MG63 (cell line): ENCODE data around the gene STIM1. TPM values are rescaled to one million over a fixed set of nuclear protein-coding genes. Genes with fewer than 3 reads are reported as not detected.

ENCODE experiments used
- DNase-seq: peaks from one replicate; pipeline ENCODE4 v3.0.0-alpha.2; 2020
- H3K27me3 ChIP-seq: fragments of 250-450 bp; sonication (Bioruptor Pico); 2 replicates; pipeline ENCODE4 v1.5.1; 2020; ENCODE audit warnings: mild to moderate bottlenecking, moderate library complexity
- H3K36me3 ChIP-seq: fragments of 250-450 bp; sonication (Bioruptor Pico); 2 replicates; pipeline ENCODE4 v1.5.1; 2020; ENCODE audit warnings: mild to moderate bottlenecking, moderate library complexity
- H3K4me3 ChIP-seq: fragments of 250-450 bp; sonication (Bioruptor Pico); 2 replicates; pipeline ENCODE4 v1.5.1; 2020; ENCODE audit warnings: mild to moderate bottlenecking, moderate library complexity
- H3K9me3 ChIP-seq: fragments of 250-450 bp; sonication (Bioruptor Pico); 2 replicates; pipeline ENCODE4 v1.5.1; 2020; ENCODE audit warnings: mild to moderate bottlenecking, moderate library complexity
- total RNA-seq: library from RNA; depleted of rRNA; stranded (reverse); fragments of >200 nt; shearing (Covaris generic); gene quantifications from 2 replicates; pipeline ENCODE4 v1.2.3, GENCODE V29; 2014; ENCODE audit warnings: low replicate concordance

Gene STIM1
- total RNA-seq, 1 experiment from 2014 or later = 13.4 TPM

GRCh38 chr11:4065086-4065485, 209.6 kb downstream of the STIM1 start:
- Histone ChIP-seq H3K9me3 (no peaks in the 10 kb centered on the region), H3K4me3 (no peak overlapping the region), H3K27me3 (no peaks in the 10 kb centered on the region), H3K36me3 (no peaks in the 10 kb centered on the region)
- no peak for DNase-seq

- Histone ChIP-seq H3K36me3 (no peaks in the 10 kb centered on the region), H3K4me3 (no peak overlapping the region), H3K27me3 (no peaks in the 10 kb centered on the region), H3K9me3 (no peaks in the 10 kb centered on the region)
- no peak for DNase-seq
These were observed 210.3 kb downstream of the STIM1 start for GRCh38 chr11:4065601-4066377.

- H3K4me3 ChIP-seq = no peak overlapping the region
- H3K27me3 ChIP-seq = no peaks in the 10 kb centered on the region
- DNase-seq = no peak
- no peaks in the 10 kb centered on the region for H3K36me3 ChIP-seq
- no peaks in the 10 kb centered on the region for H3K9me3 ChIP-seq
These were observed 211.4 kb downstream of the STIM1 start for GRCh38 chr11:4066910-4067309.

GRCh38 chr11:4068962-4069361, 213.5 kb downstream of the STIM1 start:
- Histone ChIP-seq H3K27me3 (no peaks in the 10 kb centered on the region), H3K36me3 (no peaks in the 10 kb centered on the region), H3K9me3 (no peaks in the 10 kb centered on the region), H3K4me3 (no peak overlapping the region)
- no peak for DNase-seq

GRCh38 chr11:4071325-4071724, 215.9 kb downstream of the STIM1 start:
- Histone ChIP-seq H3K9me3 (no peaks in the 10 kb centered on the region), H3K4me3 (no peak overlapping the region), H3K27me3 (no peaks in the 10 kb centered on the region), H3K36me3 (no peaks in the 10 kb centered on the region)
- DNase-seq = no peak

- Histone ChIP-seq H3K4me3 (no peak overlapping the region), H3K9me3 (no peaks in the 10 kb centered on the region), H3K36me3 (no peaks in the 10 kb centered on the region), H3K27me3 (no peaks in the 10 kb centered on the region)
- no peak for DNase-seq
These were observed 216.4 kb downstream of the STIM1 start for GRCh38 chr11:4071914-4072313.

- no peak overlapping the region for H3K4me3 ChIP-seq
- no peaks in the 10 kb centered on the region for H3K9me3 ChIP-seq
- no peaks in the 10 kb centered on the region for H3K36me3 ChIP-seq
- DNase-seq = peak; percentile 4
- H3K27me3 ChIP-seq = no peaks in the 10 kb centered on the region
These were observed 217.3 kb downstream of the STIM1 start for GRCh38 chr11:4072668-4073285.

- Histone ChIP-seq H3K4me3 (no peak overlapping the region), H3K36me3 (no peaks in the 10 kb centered on the region), H3K27me3 (no peaks in the 10 kb centered on the region), H3K9me3 (no peaks in the 10 kb centered on the region)
- no peak for DNase-seq
These were observed 218.8 kb downstream of the STIM1 start for GRCh38 chr11:4074266-4074665.

- H3K36me3 ChIP-seq = no peaks in the 10 kb centered on the region
- no peaks in the 10 kb centered on the region for H3K9me3 ChIP-seq
- DNase-seq = no peak
- H3K4me3 ChIP-seq = no peak overlapping the region
- H3K27me3 ChIP-seq = no peaks in the 10 kb centered on the region
These were observed 221.3 kb downstream of the STIM1 start for GRCh38 chr11:4076774-4077173.

GRCh38 chr11:4083198-4083597, 227.7 kb downstream of the STIM1 start:
- Histone ChIP-seq H3K36me3 (no peaks in the 10 kb centered on the region), H3K27me3 (no peaks in the 10 kb centered on the region), H3K4me3 (no peak overlapping the region), H3K9me3 (no peaks in the 10 kb centered on the region)
- DNase-seq = no peak

- no peaks in the 10 kb centered on the region for H3K9me3 ChIP-seq
- DNase-seq = no peak
These were observed 229.1 kb downstream of the STIM1 start for GRCh38 chr11:4084406-4085125.

GRCh38 chr11:4085575-4085974, 230.1 kb downstream of the STIM1 start:
- no peak for DNase-seq
- Histone ChIP-seq H3K4me3 (no peak overlapping the region), H3K9me3 (no peaks in the 10 kb centered on the region), H3K27me3 (no peaks in the 10 kb centered on the region), H3K36me3 (no peaks in the 10 kb centered on the region)

More at GRCh38 chr11:4084406-4085125, 229.1 kb downstream of the STIM1 start:
- Histone ChIP-seq H3K36me3 (no peaks in the 10 kb centered on the region), H3K27me3 (no peaks in the 10 kb centered on the region), H3K4me3 (no peak overlapping the region)

GRCh38 chr11:4086575-4087353, 231.3 kb downstream of the STIM1 start:
- Histone ChIP-seq H3K9me3 (no peaks in the 10 kb centered on the region), H3K27me3 (no peaks in the 10 kb centered on the region), H3K4me3 (no peak overlapping the region), H3K36me3 (no peaks in the 10 kb centered on the region)
- DNase-seq = no peak

GRCh38 chr11:4087551-4087950, 232.1 kb downstream of the STIM1 start:
- H3K27me3 ChIP-seq = no peaks in the 10 kb centered on the region
- DNase-seq = no peak

GRCh38 chr11:4090258-4090657, 234.8 kb downstream of the STIM1 start:
- no peaks in the 10 kb centered on the region for H3K27me3 ChIP-seq
- no peak overlapping the region for H3K4me3 ChIP-seq
- no peak for DNase-seq
- H3K9me3 ChIP-seq = no peaks in the 10 kb centered on the region
- H3K36me3 ChIP-seq = no peaks in the 10 kb centered on the region

More at GRCh38 chr11:4087551-4087950, 232.1 kb downstream of the STIM1 start:
- H3K36me3 ChIP-seq = no peaks in the 10 kb centered on the region
- no peak overlapping the region for H3K4me3 ChIP-seq
- H3K9me3 ChIP-seq = no peaks in the 10 kb centered on the region

GRCh38 chr11:4092026-4092425, 236.6 kb downstream of the STIM1 start:
- H3K27me3 ChIP-seq = no peaks in the 10 kb centered on the region
- DNase-seq = no peak
- H3K9me3 ChIP-seq = no peaks in the 10 kb centered on the region
- H3K4me3 ChIP-seq = no peak overlapping the region
- H3K36me3 ChIP-seq = no peaks in the 10 kb centered on the region; the same call in none of the 2 replicates
